NCI-H2029 treated with DMSO at 0.1 percent for 48 hours (cell line): Measurements from ENCODE around the gene CLIC1.
A peak's percentile ranks its signal among the peaks of the same experiment; 100 is the strongest.
"Not testable (repeated sequence)": the region's sequence is repeated elsewhere in the genome, so short reads cannot be mapped to it uniquely, and the experiment has no call there.

ENCODE experiments used
- DNase-seq: peaks from one replicate; lab custom pipeline; 2025; lab: John Stamatoyannopoulos, UW

The CLIC1 gene

GRCh38 chr6:31722173-31722572 is 14.2 kb downstream of the CLIC1 start:
- DNase-seq = no peak

- DNase-seq = no peak
These were observed 14.8 kb downstream of the CLIC1 start, which contains the start of gene LY6G6C for GRCh38 chr6:31721351-31722020. TSS of gene LY6G6C (minus strand) at chr6:31721746. CDS start at chr6:31721679, 67 bp downstream.

GRCh38 chr6:31720196-31720770 is 16.0 kb downstream of the CLIC1 start:
- no peak for DNase-seq

- no peak for DNase-seq
These were observed 17.3 kb downstream of the CLIC1 start for GRCh38 chr6:31719001-31719400.

GRCh38 chr6:31718265-31718664 is 18.1 kb downstream of the CLIC1 start:
- DNase-seq = peak; percentile 47

GRCh38 chr6:31717499-31718222 is 18.7 kb downstream of the CLIC1 start:
- no peak for DNase-seq

- no peak for DNase-seq
These were observed 21.0 kb downstream of the CLIC1 start, which contains the start of gene LY6G6D for GRCh38 chr6:31715022-31715958. TSS of gene LY6G6D (plus strand) at chr6:31715348. CDS start at chr6:31715356, 8 bp downstream.

- DNase-seq = no peak
These were observed 22.2 kb downstream of the CLIC1 start for GRCh38 chr6:31713991-31714684.

GRCh38 chr6:31713465-31713864 is 22.9 kb downstream of the CLIC1 start:
- DNase-seq = no peak

GRCh38 chr6:31712296-31712695 is 24.0 kb downstream of the CLIC1 start:
- no peak for DNase-seq

- DNase-seq = no peak
These were observed 25.1 kb downstream of the CLIC1 start for GRCh38 chr6:31711233-31711632.

- DNase-seq = no peak
These were observed 25.7 kb downstream of the CLIC1 start for GRCh38 chr6:31710523-31711219.

- DNase-seq = not testable (repeated sequence)
These were observed 27.2 kb downstream of the CLIC1 start for GRCh38 chr6:31709157-31709556.

GRCh38 chr6:31708224-31708623 is 28.1 kb downstream of the CLIC1 start:
- no peak for DNase-seq

- DNase-seq = no peak
These were observed 28.6 kb downstream of the CLIC1 start for GRCh38 chr6:31707701-31708100.

GRCh38 chr6:31706599-31706998 is 29.7 kb downstream of the CLIC1 start, which contains the start of gene LY6G6F:
TSS of gene LY6G6F (plus strand) at chr6:31706866. CDS start at chr6:31706907, 41 bp downstream.
- no peak for DNase-seq

- DNase-seq = no peak
These were observed 30.4 kb downstream of the CLIC1 start for GRCh38 chr6:31705931-31706330.

- DNase-seq = peak; percentile 88
These were observed 33.3 kb downstream of the CLIC1 start, which contains the start of gene ABHD16A for GRCh38 chr6:31702819-31703716. TSS of gene ABHD16A (minus strand) at chr6:31703324. CDS start at chr6:31703281, 43 bp downstream.

- DNase-seq = peak; percentile 23
These were observed 33.9 kb downstream of the CLIC1 start for GRCh38 chr6:31702405-31702818.
